ENCODE data around the gene DYNLT4. TPM values are rescaled to one million over a fixed set of nuclear protein-coding genes. Genes with fewer than 3 reads are reported as not detected.

The DYNLT4 gene
- total RNA-seq, 2 donors from 2014 or later = 0.64 TPM; not detected in 1

DNA sequence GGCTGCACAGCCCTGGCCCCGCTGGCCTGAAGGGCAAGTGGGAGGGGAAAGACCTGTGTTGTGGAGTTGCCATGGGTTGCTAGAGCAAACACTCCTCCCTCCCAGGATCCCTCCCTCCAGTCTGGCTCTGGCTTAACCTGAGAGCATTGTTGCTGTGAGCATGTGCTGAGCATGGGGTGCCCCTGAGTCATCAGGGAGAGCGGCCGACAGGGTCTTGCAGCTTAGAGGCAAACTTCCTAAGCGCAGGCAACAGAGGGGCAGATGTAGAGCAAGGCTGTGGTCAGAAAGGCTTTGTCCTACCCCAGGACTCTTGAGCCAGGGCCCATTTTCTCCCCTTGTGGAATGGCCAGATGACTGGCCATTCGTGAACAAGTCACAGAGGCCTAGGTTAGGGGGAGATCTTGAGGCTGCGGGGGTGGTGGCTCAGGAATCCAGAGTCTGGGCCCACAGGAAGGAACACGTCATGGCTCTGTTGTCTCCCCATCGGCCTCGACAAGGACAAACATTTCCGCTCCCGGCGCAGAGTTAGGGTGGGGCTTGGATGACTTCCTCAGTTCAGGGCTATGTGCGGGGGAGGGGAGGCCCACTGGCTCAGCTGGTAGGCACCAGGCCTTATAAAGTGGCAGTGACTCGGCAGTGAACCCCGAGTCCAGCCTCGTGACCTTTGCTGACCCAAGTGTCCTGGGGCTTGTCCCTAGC, 362 bp upstream of the DYNLT4 start:
- TF ChIP-seq, protein P1, sequence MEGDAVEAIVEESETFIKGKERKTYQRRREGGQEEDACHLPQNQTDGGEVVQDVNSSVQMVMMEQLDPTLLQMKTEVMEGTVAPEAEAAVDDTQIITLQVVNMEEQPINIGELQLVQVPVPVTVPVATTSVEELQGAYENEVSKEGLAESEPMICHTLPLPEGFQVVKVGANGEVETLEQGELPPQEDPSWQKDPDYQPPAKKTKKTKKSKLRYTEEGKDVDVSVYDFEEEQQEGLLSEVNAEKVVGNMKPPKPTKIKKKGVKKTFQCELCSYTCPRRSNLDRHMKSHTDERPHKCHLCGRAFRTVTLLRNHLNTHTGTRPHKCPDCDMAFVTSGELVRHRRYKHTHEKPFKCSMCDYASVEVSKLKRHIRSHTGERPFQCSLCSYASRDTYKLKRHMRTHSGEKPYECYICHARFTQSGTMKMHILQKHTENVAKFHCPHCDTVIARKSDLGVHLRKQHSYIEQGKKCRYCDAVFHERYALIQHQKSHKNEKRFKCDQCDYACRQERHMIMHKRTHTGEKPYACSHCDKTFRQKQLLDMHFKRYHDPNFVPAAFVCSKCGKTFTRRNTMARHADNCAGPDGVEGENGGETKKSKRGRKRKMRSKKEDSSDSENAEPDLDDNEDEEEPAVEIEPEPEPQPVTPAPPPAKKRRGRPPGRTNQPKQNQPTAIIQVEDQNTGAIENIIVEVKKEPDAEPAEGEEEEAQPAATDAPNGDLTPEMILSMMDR (conservative IDR thresholded peaks at IDR 0.05) = no peak
- H3K4me1 Mint-ChIP-seq = peaks cover 33% of the 10 kb centered on the region
- 38 to 58% methylated on average over 8 to 16 of the region's 16 CpGs for WGBS, 2 experiments (ENCODE audit: insufficient coverage in 1 of 2, insufficient read length in 1 of 2)
- peak; percentile 98 for DNase-seq
- peak overlapping the region; percentile 87 for H3K27ac ChIP-seq (ENCODE audit: low read depth, low read length)
- H3K9me3 Mint-ChIP-seq = no peaks in the 10 kb centered on the region
- peak overlapping the region; percentile 99 for H3K27ac Mint-ChIP-seq
- H3K36me3 Mint-ChIP-seq (ENCODE audit: low read depth) = peaks cover 9% of the 10 kb centered on the region
- peak overlapping the region; percentile 51 for H3K4me3 Mint-ChIP-seq
- no peaks in the 10 kb centered on the region for H3K27me3 ChIP-seq (ENCODE audit: control insufficient read depth, insufficient read depth, low read length, poor library complexity, severe bottlenecking)
- H3K36me3 ChIP-seq (ENCODE audit: control insufficient read depth, insufficient read depth, low read length) = peaks cover 27% of the 10 kb centered on the region
- H3K4me1 ChIP-seq (ENCODE audit: control insufficient read depth, insufficient read depth, low read length) = peaks cover 35% of the 10 kb centered on the region
- H3K9ac ChIP-seq (ENCODE audit: extremely low read depth, low read length, poor library complexity, severe bottlenecking) = peak overlapping the region; percentile 59
- H3K27me3 Mint-ChIP-seq (ENCODE audit: insufficient read depth) = peaks cover 5% of the 10 kb centered on the region
- no peaks in the 10 kb centered on the region for H3K9me3 ChIP-seq (ENCODE audit: control insufficient read depth, low read length)
- no peak overlapping the region for H3K4me3 ChIP-seq (ENCODE audit: low read length)

DNA sequence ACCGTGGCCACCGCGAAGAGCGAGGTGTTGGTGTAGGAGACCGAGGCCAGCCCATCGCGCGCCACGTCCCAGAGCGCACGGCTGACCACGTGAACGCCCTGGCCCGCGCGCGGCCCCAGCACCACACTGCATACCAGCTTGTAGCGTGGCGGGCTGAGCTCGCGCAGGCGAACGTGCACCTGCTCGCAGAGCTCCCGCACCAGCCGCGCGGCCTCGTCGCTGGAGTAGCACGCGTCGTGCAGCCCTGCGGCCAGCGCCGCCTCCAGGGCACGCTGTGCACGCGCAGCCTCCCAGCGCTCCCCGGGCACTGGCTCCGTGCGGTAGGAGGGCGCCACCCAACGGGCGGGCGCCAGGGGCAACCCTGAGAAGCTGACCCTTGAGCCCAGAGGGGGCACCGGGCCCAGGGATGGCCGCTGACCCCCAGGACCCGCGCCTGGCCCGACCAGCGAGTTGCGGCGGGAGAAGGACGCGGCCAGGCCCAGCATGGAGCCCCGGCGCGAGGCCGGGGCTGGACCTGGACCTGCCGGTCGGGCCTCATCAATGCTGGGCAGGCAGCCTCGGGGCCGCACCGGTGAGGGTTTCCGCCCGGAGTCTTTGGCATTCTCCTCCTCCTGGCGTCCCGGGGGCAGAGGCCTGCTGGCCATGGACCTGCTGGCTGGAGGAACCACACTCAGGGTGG, 987 bp downstream of the DYNLT4 start:
- H3K36me3 ChIP-seq (ENCODE audit: control insufficient read depth, insufficient read depth, low read length) = peaks cover 27% of the 10 kb centered on the region
- WGBS, 2 experiments (ENCODE audit: insufficient coverage in 1 of 2, insufficient read length in 1 of 2) = 95 to 96% methylated on average over 50 to 70 of the region's 70 CpGs
- no peaks in the 10 kb centered on the region for H3K27me3 ChIP-seq (ENCODE audit: control insufficient read depth, insufficient read depth, low read length, poor library complexity, severe bottlenecking)
- H3K4me1 Mint-ChIP-seq = peaks cover 37% of the 10 kb centered on the region
- peaks cover 9% of the 10 kb centered on the region for H3K36me3 Mint-ChIP-seq (ENCODE audit: low read depth)
- TF ChIP-seq, protein P1 (conservative IDR thresholded peaks at IDR 0.05) = peak; percentile 4
- no peaks in the 10 kb centered on the region for H3K9me3 ChIP-seq (ENCODE audit: control insufficient read depth, low read length)
- H3K9ac ChIP-seq (ENCODE audit: extremely low read depth, low read length, poor library complexity, severe bottlenecking) = no peak overlapping the region
- peak overlapping the region; percentile 87 for H3K27ac ChIP-seq (ENCODE audit: low read depth, low read length)
- H3K4me3 ChIP-seq (ENCODE audit: low read length) = no peak overlapping the region
- H3K27ac Mint-ChIP-seq = peak overlapping the region; percentile 99
- no peaks in the 10 kb centered on the region for H3K27me3 Mint-ChIP-seq (ENCODE audit: insufficient read depth)
- no peak overlapping the region for H3K4me3 Mint-ChIP-seq
- H3K4me1 ChIP-seq (ENCODE audit: control insufficient read depth, insufficient read depth, low read length) = peaks cover 36% of the 10 kb centered on the region
- no peaks in the 10 kb centered on the region for H3K9me3 Mint-ChIP-seq
- DNase-seq = no peak

DNA sequence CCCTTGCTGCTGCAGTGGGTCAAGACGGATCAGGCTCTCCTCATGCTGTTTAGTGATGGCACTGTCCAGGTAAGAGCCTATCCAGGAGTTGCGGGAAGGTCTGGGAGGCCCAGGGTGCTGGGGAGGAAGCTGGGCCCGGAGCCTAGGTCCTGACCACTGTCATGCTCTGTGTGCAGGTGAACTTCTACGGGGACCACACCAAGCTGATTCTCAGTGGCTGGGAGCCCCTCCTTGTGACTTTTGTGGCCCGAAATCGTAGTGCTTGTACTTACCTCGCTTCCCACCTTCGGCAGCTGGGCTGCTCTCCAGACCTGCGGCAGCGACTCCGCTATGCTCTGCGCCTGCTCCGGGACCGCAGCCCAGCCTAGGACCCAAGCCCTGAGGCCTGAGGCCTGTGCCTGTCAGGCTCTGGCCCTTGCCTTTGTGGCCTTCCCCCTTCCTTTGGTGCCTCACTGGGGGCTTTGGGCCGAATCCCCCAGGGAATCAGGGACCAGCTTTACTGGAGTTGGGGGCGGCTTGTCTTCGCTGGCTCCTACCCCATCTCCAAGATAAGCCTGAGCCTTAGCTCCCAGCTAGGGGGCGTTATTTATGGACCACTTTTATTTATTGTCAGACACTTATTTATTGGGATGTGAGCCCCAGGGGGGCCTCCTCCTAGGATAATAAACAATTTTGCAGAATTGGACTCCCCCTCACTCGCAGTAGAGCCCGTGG, 1.7 kb downstream of the DYNLT4 start:
- WGBS, 2 experiments (ENCODE audit: insufficient coverage in 1 of 2, insufficient read length in 1 of 2) = 97 to 98% methylated on average over 17 to 20 of the region's 20 CpGs
- no peak overlapping the region for H3K4me3 ChIP-seq (ENCODE audit: low read length)
- H3K36me3 ChIP-seq (ENCODE audit: control insufficient read depth, insufficient read depth, low read length) = peaks cover 27% of the 10 kb centered on the region
- no peaks in the 10 kb centered on the region for H3K27me3 ChIP-seq (ENCODE audit: control insufficient read depth, insufficient read depth, low read length, poor library complexity, severe bottlenecking)
- no peak overlapping the region for H3K4me3 Mint-ChIP-seq
- H3K27ac ChIP-seq (ENCODE audit: low read depth, low read length) = no peak overlapping the region
- peaks cover 2% of the 10 kb centered on the region for H3K27me3 Mint-ChIP-seq (ENCODE audit: insufficient read depth)
- TF ChIP-seq, protein P1 (conservative IDR thresholded peaks at IDR 0.05) = peak; percentile 29
- no peak overlapping the region for H3K9ac ChIP-seq (ENCODE audit: extremely low read depth, low read length, poor library complexity, severe bottlenecking)
- H3K4me1 ChIP-seq (ENCODE audit: control insufficient read depth, insufficient read depth, low read length) = peaks cover 36% of the 10 kb centered on the region
- DNase-seq = peak; percentile 52
- no peaks in the 10 kb centered on the region for H3K9me3 ChIP-seq (ENCODE audit: control insufficient read depth, low read length)
- H3K27ac Mint-ChIP-seq = peak overlapping the region; percentile 55
- peaks cover 39% of the 10 kb centered on the region for H3K4me1 Mint-ChIP-seq
- no peaks in the 10 kb centered on the region for H3K9me3 Mint-ChIP-seq
- peaks cover 9% of the 10 kb centered on the region for H3K36me3 Mint-ChIP-seq (ENCODE audit: low read depth)

All from endodermal cell (in vitro differentiated cells).